ENCODE data around the gene BCO1.

DNA sequence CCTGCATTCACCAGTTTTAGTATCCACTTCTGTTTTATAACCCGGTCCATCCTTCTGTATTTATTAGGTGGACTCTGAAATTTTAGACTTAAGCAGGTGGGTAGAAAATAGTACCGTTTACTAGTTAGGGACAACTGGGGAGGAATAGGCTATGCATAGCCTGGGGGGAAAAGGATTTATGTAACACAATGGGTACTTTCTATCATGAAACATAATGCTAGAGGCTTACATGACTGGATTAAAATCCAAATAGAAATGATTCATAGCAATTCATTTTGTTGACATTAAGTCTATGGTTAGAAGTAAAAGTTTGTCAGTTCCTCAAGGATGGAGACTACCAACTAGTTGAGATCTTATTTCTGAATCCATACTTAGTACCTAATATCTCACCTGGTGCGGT lies 94.9 kb downstream of the BCO1 start:
- TF ChIP-seq POLR2A (IDR thresholded peaks at IDR 0.05) (no peak), POLR2AphosphoS5 (IDR thresholded peaks at IDR 0.05) (no peak)
- TF ChIP-seq, protein P1, sequence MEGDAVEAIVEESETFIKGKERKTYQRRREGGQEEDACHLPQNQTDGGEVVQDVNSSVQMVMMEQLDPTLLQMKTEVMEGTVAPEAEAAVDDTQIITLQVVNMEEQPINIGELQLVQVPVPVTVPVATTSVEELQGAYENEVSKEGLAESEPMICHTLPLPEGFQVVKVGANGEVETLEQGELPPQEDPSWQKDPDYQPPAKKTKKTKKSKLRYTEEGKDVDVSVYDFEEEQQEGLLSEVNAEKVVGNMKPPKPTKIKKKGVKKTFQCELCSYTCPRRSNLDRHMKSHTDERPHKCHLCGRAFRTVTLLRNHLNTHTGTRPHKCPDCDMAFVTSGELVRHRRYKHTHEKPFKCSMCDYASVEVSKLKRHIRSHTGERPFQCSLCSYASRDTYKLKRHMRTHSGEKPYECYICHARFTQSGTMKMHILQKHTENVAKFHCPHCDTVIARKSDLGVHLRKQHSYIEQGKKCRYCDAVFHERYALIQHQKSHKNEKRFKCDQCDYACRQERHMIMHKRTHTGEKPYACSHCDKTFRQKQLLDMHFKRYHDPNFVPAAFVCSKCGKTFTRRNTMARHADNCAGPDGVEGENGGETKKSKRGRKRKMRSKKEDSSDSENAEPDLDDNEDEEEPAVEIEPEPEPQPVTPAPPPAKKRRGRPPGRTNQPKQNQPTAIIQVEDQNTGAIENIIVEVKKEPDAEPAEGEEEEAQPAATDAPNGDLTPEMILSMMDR (IDR thresholded peaks at IDR 0.05), result no peak

Measured in sigmoid colon (tissue), 4 donors.